ENCODE measurements around the gene NEMF.
"Not testable (repeated sequence)": the region's sequence is repeated elsewhere in the genome, so short reads cannot be mapped to it uniquely, and the experiment has no call there.

NEMF gene

GRCh38 chr14:49852301-49853157 is at the start of gene NEMF:
Gene NEMF, minus strand, starts transcription at chr14:49852788. Its CDS starts 35 bp downstream, at chr14:49852753.
- Mint-ChIP-seq H3K36me3 (peaks cover 4% of the 10 kb centered on the region), H3K9me3 (no peaks in the 10 kb centered on the region), H3K4me3 (peak within 1 kb of the TSS; percentile 98), H3K4me1 (peaks cover 40% of the 10 kb centered on the region), H3K27ac (peak within 1 kb of the TSS; percentile 100), H3K27me3 (no peaks in the 10 kb centered on the region)

GRCh38 chr14:49900973-49901372 is 48.4 kb upstream of the NEMF start:
- Mint-ChIP-seq H3K4me1 (peaks cover 47% of the 10 kb centered on the region), H3K36me3 (peaks cover 22% of the 10 kb centered on the region), H3K4me3 (no peak overlapping the region), H3K27me3 (no peaks in the 10 kb centered on the region), H3K27ac (no peak overlapping the region), H3K9me3 (no peaks in the 10 kb centered on the region)

GRCh38 chr14:49898485-49898884 is 45.9 kb upstream of the NEMF start:
- Mint-ChIP-seq H3K36me3 (peaks cover 45% of the 10 kb centered on the region), H3K9me3 (no peaks in the 10 kb centered on the region), H3K4me1 (peaks cover 49% of the 10 kb centered on the region), H3K27ac (peak overlapping the region; percentile 97), H3K27me3 (no peaks in the 10 kb centered on the region), H3K4me3 (peak overlapping the region; percentile 86)

GRCh38 chr14:49897965-49898364 is 45.4 kb upstream of the NEMF start:
- peaks cover 49% of the 10 kb centered on the region for H3K4me1 Mint-ChIP-seq

GRCh38 chr14:49897414-49897813 is 44.8 kb upstream of the NEMF start:
- H3K4me1 Mint-ChIP-seq: peaks cover 48% of the 10 kb centered on the region
- H3K36me3 Mint-ChIP-seq: peaks cover 46% of the 10 kb centered on the region
- H3K9me3 Mint-ChIP-seq: no peaks in the 10 kb centered on the region
- no peaks in the 10 kb centered on the region for H3K27me3 Mint-ChIP-seq
- peak overlapping the region; percentile 96 for H3K4me3 Mint-ChIP-seq
- peak overlapping the region; percentile 98 for H3K27ac Mint-ChIP-seq

More at GRCh38 chr14:49897965-49898364, 45.4 kb upstream of the NEMF start:
- Mint-ChIP-seq H3K9me3 (no peaks in the 10 kb centered on the region), H3K4me3 (peak overlapping the region; percentile 86), H3K27me3 (no peaks in the 10 kb centered on the region), H3K36me3 (peaks cover 46% of the 10 kb centered on the region), H3K27ac (peak overlapping the region; percentile 97)

- peak overlapping the region; percentile 98 for H3K27ac Mint-ChIP-seq
- H3K9me3 Mint-ChIP-seq: no peaks in the 10 kb centered on the region
- peaks cover 47% of the 10 kb centered on the region for H3K4me1 Mint-ChIP-seq
- H3K27me3 Mint-ChIP-seq: no peaks in the 10 kb centered on the region
- H3K4me3 Mint-ChIP-seq: peak overlapping the region; percentile 96
- peaks cover 45% of the 10 kb centered on the region for H3K36me3 Mint-ChIP-seq
These were observed 44.4 kb upstream of the NEMF start for GRCh38 chr14:49896966-49897365.

DNA sequence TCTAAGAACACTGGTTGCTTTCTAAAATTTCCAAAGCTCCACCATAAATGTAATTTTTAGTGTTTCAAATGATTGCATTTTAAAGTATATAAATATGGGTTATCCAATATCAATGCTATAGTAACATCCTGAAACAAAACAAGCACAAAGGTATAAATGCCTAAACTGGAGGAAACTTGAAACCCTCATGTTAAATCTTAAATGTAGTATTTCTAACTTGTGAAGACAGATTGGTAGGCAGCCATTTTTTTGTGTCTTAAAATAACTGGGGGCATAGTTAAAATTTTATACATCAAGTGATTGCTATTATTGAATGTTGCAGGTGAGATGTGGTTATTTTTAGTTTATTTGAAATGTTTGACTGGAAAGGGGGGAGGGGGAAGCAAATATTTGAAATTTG is 43.7 kb upstream of the NEMF start:
- H3K9me3 Mint-ChIP-seq, H3K27me3 Mint-ChIP-seq: not testable (repeated sequence)
- H3K27ac Mint-ChIP-seq: peak overlapping the region; percentile 99
- H3K36me3 Mint-ChIP-seq: peaks cover 45% of the 10 kb centered on the region
- peaks cover 52% of the 10 kb centered on the region for H3K4me1 Mint-ChIP-seq
- H3K4me3 Mint-ChIP-seq: peak overlapping the region; percentile 96

DNA sequence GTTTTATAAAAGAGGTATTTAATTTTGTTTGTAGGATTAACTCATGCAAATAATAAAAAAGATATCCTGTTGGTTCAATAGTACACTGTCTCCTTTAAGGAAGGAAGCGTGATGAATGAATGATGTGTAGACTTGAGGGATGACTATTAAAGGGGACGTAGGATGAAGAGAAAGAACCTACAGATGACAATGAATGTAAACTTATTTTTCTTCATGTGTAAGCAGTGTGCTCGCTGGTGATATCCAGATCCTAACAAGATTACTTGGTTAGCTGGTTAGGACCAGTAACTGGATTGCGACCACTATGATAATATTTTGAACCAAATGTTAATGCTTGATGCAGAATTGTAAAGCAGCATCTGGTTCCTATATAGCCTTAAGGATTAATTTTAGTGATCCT is 42.9 kb upstream of the NEMF start:
- Mint-ChIP-seq H3K27me3 (no peaks in the 10 kb centered on the region), H3K27ac (peak overlapping the region; percentile 99), H3K9me3 (no peaks in the 10 kb centered on the region), H3K36me3 (peaks cover 45% of the 10 kb centered on the region), H3K4me1 (peaks cover 52% of the 10 kb centered on the region), H3K4me3 (peak overlapping the region; percentile 96)

DNA sequence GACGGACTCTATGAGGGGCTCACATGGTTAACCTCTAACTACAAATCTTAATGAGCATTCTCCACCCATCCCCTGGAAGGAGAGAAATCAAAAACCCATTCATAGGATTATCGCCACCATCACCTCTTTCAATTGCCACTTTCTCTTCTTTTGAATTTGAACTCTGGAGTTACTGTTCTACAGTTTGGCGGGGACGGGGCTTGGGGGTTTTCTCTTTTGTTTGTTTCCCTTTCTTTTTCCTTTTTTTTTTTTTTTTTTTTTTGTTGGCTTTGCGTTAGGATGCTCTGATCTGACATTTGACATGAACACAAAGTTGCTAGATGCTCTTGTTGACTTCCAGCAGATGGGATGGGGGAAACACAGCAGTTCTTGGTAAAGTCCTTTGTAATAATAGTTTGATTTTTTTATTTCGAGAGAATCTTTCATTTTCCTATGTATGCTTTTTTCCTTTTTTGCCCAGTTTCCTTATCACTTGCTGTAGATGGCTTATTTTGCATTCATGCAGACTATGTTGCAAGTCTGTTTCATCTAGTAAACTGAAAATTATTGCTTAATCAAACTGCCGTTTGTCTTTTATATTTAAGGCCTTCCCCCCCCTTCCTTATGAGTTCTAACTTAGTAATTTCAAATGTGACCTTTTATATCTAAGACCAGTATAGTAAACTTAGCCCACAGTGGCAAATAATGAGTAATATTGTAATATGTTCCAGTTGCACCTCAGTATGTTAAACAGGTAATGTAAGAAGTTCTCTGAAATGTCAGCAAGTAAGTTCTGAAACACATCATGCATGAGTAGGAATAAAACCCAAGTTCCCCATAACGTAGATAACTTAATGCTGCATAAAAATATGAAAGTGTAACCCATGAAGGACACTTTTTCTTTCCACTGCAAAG is 41.9 kb upstream of the NEMF start:
- not testable (repeated sequence) for H3K9me3 Mint-ChIP-seq, H3K27me3 Mint-ChIP-seq
- peaks cover 43% of the 10 kb centered on the region for H3K36me3 Mint-ChIP-seq
- peaks cover 45% of the 10 kb centered on the region for H3K4me1 Mint-ChIP-seq
- peak overlapping the region; percentile 99 for H3K27ac Mint-ChIP-seq
- peak overlapping the region; percentile 96 for H3K4me3 Mint-ChIP-seq

GRCh38 chr14:49893309-49894213 is 41.0 kb upstream of the NEMF start:
- H3K36me3 Mint-ChIP-seq: peaks cover 43% of the 10 kb centered on the region
- H3K4me3 Mint-ChIP-seq: peak overlapping the region; percentile 96
- H3K4me1 Mint-ChIP-seq: peaks cover 36% of the 10 kb centered on the region
- H3K9me3 Mint-ChIP-seq: no peaks in the 10 kb centered on the region
- no peaks in the 10 kb centered on the region for H3K27me3 Mint-ChIP-seq
- H3K27ac Mint-ChIP-seq: peak overlapping the region; percentile 100

GRCh38 chr14:49892636-49893308 is 40.2 kb upstream of the NEMF start, which contains the start of gene ARF6:
Gene ARF6, plus strand, starts transcription at chr14:49893082. Its CDS starts 655 bp downstream, at chr14:49893737.
- Mint-ChIP-seq H3K27ac (peak within 1 kb of the TSS; percentile 100), H3K27me3 (no peaks in the 10 kb centered on the region), H3K9me3 (no peaks in the 10 kb centered on the region), H3K4me1 (peaks cover 28% of the 10 kb centered on the region), H3K4me3 (peak within 1 kb of the TSS; percentile 96), H3K36me3 (peaks cover 36% of the 10 kb centered on the region)

DNA sequence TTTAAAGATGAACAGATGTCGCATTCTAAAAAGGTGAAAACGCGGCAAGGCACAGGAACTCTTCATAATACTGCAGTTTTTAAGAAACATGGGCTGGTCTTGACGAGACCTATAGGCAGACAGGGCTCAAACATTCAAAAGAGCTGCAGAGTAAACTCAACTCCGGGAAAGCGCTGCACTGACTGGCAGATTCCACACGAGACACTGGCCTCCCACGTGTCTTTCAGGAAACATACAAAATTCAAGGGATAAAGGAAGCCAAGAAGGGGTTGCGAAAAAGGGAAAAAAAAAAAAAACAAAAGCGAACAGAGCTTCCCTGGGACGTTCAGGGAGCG is 39.7 kb upstream of the NEMF start:
- H3K9me3 Mint-ChIP-seq: no peaks in the 10 kb centered on the region
- H3K4me3 Mint-ChIP-seq: peak overlapping the region; percentile 96
- peak overlapping the region; percentile 100 for H3K27ac Mint-ChIP-seq
- peaks cover 25% of the 10 kb centered on the region for H3K4me1 Mint-ChIP-seq
- H3K27me3 Mint-ChIP-seq: no peaks in the 10 kb centered on the region
- H3K36me3 Mint-ChIP-seq: peaks cover 35% of the 10 kb centered on the region

DNA sequence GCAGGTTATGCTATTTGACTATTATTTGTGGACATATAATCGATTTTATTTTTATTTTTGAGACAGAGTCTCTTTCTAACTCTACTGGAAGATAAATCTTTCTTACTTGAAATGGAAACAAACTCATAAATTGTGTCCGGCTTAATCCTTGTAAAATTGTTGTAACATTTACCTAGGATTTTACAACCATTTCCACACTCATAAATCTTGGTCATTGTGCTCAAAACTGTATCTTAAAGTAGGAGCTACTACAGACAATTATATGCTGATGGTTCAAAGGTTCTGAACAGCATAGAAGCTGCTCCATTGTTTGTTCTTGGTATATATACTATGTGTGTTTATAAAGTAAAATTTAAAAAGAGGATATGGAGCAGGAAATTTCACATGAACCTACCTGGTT is 35.7 kb upstream of the NEMF start:
- Mint-ChIP-seq H3K4me3 (no peak overlapping the region), H3K27ac (no peak overlapping the region), H3K9me3 (no peaks in the 10 kb centered on the region), H3K4me1 (peaks cover 12% of the 10 kb centered on the region), H3K36me3 (peaks cover 1% of the 10 kb centered on the region), H3K27me3 (no peaks in the 10 kb centered on the region)

GRCh38 chr14:49886523-49886922 is 33.9 kb upstream of the NEMF start:
- no peak overlapping the region for H3K4me3 Mint-ChIP-seq
- H3K9me3 Mint-ChIP-seq: no peaks in the 10 kb centered on the region
- peaks cover 10% of the 10 kb centered on the region for H3K4me1 Mint-ChIP-seq
- H3K27me3 Mint-ChIP-seq: no peaks in the 10 kb centered on the region
- no peaks in the 10 kb centered on the region for H3K36me3 Mint-ChIP-seq
- no peak overlapping the region for H3K27ac Mint-ChIP-seq
